Endothelial cell of umbilical vein (primary cell): ENCODE data around the gene CELSR3. TPM values are rescaled to one million over a fixed set of nuclear protein-coding genes. Genes with fewer than 3 reads are reported as not detected.

Experiments used
- BruUV-seq: library from RNA; stranded (reverse); fragments of 400-500 nt; replicated peaks from 2 replicates; lab custom pipeline; 2021; lab: Mats Ljungman, UMichigan
- CTCF ChIA-PET: fragments of 300-600, 350-600 bp; sonication (Branson Sonifier 250); formaldehyde crosslinking; loops from one replicate; lab custom pipeline; 2021; ENCODE audit warnings: antibody characterized with exemption, inconsistent platforms; lab: Charles Lee
- POLR2A ChIA-PET: fragments of 300-600, 350-600 bp; sonication (Branson Sonifier 250); formaldehyde crosslinking; loops from one replicate; lab custom pipeline; 2021; ENCODE audit warnings: antibody characterized with exemption, inconsistent platforms; lab: Charles Lee
- DNase-seq: peaks from one replicate; pipeline ENCODE4 v3.0.0-alpha.2; 2011; ENCODE audit warnings: low read depth, low spot score
- FAIRE-seq: peaks from 2 replicates; lab custom pipeline; 2011; peaks lifted over from hg19 to GRCh38; lab: Jason Lieb, UNC
- H2AFZ ChIP-seq: 2 replicates; pipeline ENCODE4 v1.6.0; 2012; ENCODE audit warnings: low read depth, low read length, control low read depth, inconsistent platforms
- H3K27ac ChIP-seq: 2 replicates; pipeline ENCODE4 v1.5.1; 2011; ENCODE audit warnings: low read depth, mild to moderate bottlenecking, control low read depth, low read length, moderate library complexity; ENCODE audit not compliant: insufficient read depth
- H3K27me3 ChIP-seq, 2 experiments: 2 replicates each; pipeline versions ENCODE4 v1.6.0 to v1.6.1; 2011; ENCODE audit warnings: low read length in 2 of 2, mixed read lengths in 1 of 2; ENCODE audit not compliant: control insufficient read depth in 2 of 2, insufficient read depth in 2 of 2
- H3K36me3 ChIP-seq, 2 experiments: 2 replicates in 1 of 2; 3 replicates in 1 of 2; pipeline ENCODE4 v1.5.1; 2011; ENCODE audit warnings: low read length in 2 of 2, mild to moderate bottlenecking in 1 of 2, moderate library complexity in 1 of 2; ENCODE audit not compliant: control insufficient read depth in 2 of 2, insufficient read depth in 2 of 2; ENCODE audit errors: extremely low read depth in 1 of 2
- H3K4me1 ChIP-seq: 3 replicates; pipeline ENCODE4 v1.5.1; 2011; ENCODE audit warnings: mild to moderate bottlenecking, low read length; ENCODE audit not compliant: control insufficient read depth, insufficient read depth; ENCODE audit errors: extremely low read depth
- H3K4me2 ChIP-seq: 2 replicates; pipeline ENCODE4 v1.6.1; 2011; ENCODE audit warnings: low read length, control low read depth, mixed read lengths; ENCODE audit not compliant: insufficient read depth
- H3K4me3 ChIP-seq, 3 experiments: fragments of 200-600 bp in 1 of 3; sonication (generic), shearing (Covaris generic) in 1 of 3; replicated peaks in 1 of 3; 2 replicates each; pipeline ENCODE4 v1.5.1; 2011 to 2016; ENCODE audit warnings: control low read depth in 3 of 3, low read length in 3 of 3, mild to moderate bottlenecking in 2 of 3, inconsistent platforms in 1 of 3, low read depth in 1 of 3, moderate library complexity in 1 of 3; ENCODE audit not compliant: insufficient read depth in 1 of 3
- H3K79me2 ChIP-seq: 2 replicates; pipeline ENCODE4 v1.6.0; 2012; ENCODE audit warnings: low read length, inconsistent platforms; ENCODE audit not compliant: control insufficient read depth, insufficient read depth
- H3K9ac ChIP-seq: replicated peaks from 2 replicates; pipeline ENCODE3; 2011; ENCODE audit warnings: low read length, control low read depth; ENCODE audit not compliant: insufficient read depth; ENCODE audit errors: extremely low read depth
- H3K9me1 ChIP-seq: replicated peaks from 3 replicates; pipeline ENCODE4 v1.6.0; 2011; ENCODE audit warnings: mild to moderate bottlenecking, low read length; ENCODE audit not compliant: control insufficient read depth, insufficient read depth; ENCODE audit errors: extremely low read depth
- H3K9me3 ChIP-seq: replicated peaks from 2 replicates; pipeline ENCODE4 v1.5.1; 2012; ENCODE audit warnings: low read length, inconsistent platforms; ENCODE audit not compliant: control insufficient read depth, insufficient read depth
- H4K20me1 ChIP-seq: replicated peaks from 2 replicates; pipeline ENCODE3; 2011; ENCODE audit warnings: mild to moderate bottlenecking, low read length; ENCODE audit not compliant: control insufficient read depth, insufficient read depth; ENCODE audit errors: extremely low read depth
- CTCF ChIP-seq, 2 donors: IDR thresholded peaks; 1 replicate in 1 of 2; 2 replicates in 1 of 2; pipeline ENCODE4 v1.5.1; 2011; ENCODE audit warnings: low read length in 2 of 2, mild to moderate bottlenecking in 2 of 2, moderate library complexity in 2 of 2, control low read depth in 1 of 2, inconsistent platforms in 1 of 2, low read depth in 1 of 2; ENCODE audit not compliant: insufficient read depth in 1 of 2; ENCODE audit errors: extremely low read depth in 1 of 2
- EZH2 ChIP-seq: IDR thresholded peaks from 2 replicates; pipeline ENCODE4 v1.6.1; 2012; ENCODE audit warnings: borderline replicate concordance, low read depth, mild to moderate bottlenecking, moderate library complexity, low read length, inconsistent platforms; ENCODE audit not compliant: severe bottlenecking
- FOS ChIP-seq: IDR thresholded peaks from 2 replicates; pipeline ENCODE4 v1.6.1; 2011; ENCODE audit warnings: mild to moderate bottlenecking, low read length, moderate library complexity, borderline replicate concordance; ENCODE audit not compliant: insufficient read depth
- GATA2 ChIP-seq: IDR thresholded peaks from 2 replicates; pipeline ENCODE4 v1.7.0; 2011; ENCODE audit warnings: low read depth, mild to moderate bottlenecking, moderate library complexity, mixed read lengths, low read length; ENCODE audit not compliant: insufficient read length, insufficient read depth
- JUN ChIP-seq: IDR thresholded peaks from 2 replicates; pipeline ENCODE4 v1.6.1; 2011; ENCODE audit warnings: borderline replicate concordance, low read depth; ENCODE audit not compliant: insufficient read length, insufficient read depth
- MAX ChIP-seq: IDR thresholded peaks from 2 replicates; pipeline ENCODE4 v1.6.1; 2011; ENCODE audit not compliant: insufficient read depth, insufficient read length
- MYC ChIP-seq: IDR thresholded peaks from one replicate; pipeline ENCODE4 v1.6.1; 2011; ENCODE audit warnings: mild to moderate bottlenecking, low read depth, low read length
- POLR2A ChIP-seq: IDR thresholded peaks from 2 replicates; pipeline ENCODE4 v1.6.1; 2012; ENCODE audit warnings: low read depth, mild to moderate bottlenecking, control low read depth, low read length
- POLR2AphosphoS5 ChIP-seq: IDR thresholded peaks from 2 replicates; pipeline ENCODE4 v1.6.1; 2012; ENCODE audit warnings: low read depth, mild to moderate bottlenecking, control low read depth, low read length, moderate library complexity; ENCODE audit not compliant: insufficient read depth
- dilution Hi-C: fragments of 300-500 bp; cut with MboI; formaldehyde crosslinking; loops from one replicate; pipeline ENCODE4 v1.15.0; 2019; ENCODE audit warnings: low sequenced_read_pairs; ENCODE audit not compliant: extremely low pct_ligation_motif_present
- intact Hi-C: fragments of 100-400 bp; cut with micrococcal nuclease; formaldehyde crosslinking; loops from one replicate; pipeline ENCODE4 v1.10.0; 2022
- polyA plus RNA-seq, 4 experiments: library from polyadenylated mRNA; depleted of rRNA in 3 of 4; stranded (reverse) in 3 of 4; unstranded in 1 of 4; fragments of >200 nt; gene quantifications; 2 replicates each; pipeline versions ENCODE4 v1.2.1 to v1.2.3, GENCODE V29; 2011 to 2012; ENCODE audit warnings: missing spikeins in 1 of 4
- total RNA-seq: library from RNA; stranded (reverse); gene quantifications from 2 replicates; pipeline ENCODE4 v1.2.3, GENCODE V29; 2021

CELSR3 gene
- total and polyA plus RNA-seq, 2 donors (not counting 3 experiments of a cell fraction or from before 2014, with no cell fraction given) = 0.25 to 0.71 TPM

GRCh38 chr3:48694610-48695392, 32.1 kb upstream of the CELSR3 start:
- ChIA-PET POLR2A (interaction anchor here (1.0 kb wide), 1 partner anchor 22 kb away, joined by 4 read pairs; the partner anchor contains the start of gene IP6K2), CTCF (interaction anchor here (0.7 to 1.7 kb wide), 3 partner anchors 9 to 59 kb away, joined by 3 to 5 read pairs (median 3); partner anchors contain the start of genes NCKIPSD and SLC26A6)

More at GRCh38 chr3:48694610-48695392, 32.1 kb upstream of the CELSR3 start:
- peak overlapping the region; percentile 31 for H3K4me2 ChIP-seq
- no peaks in the 10 kb centered on the region for H3K9me3 ChIP-seq
- peaks cover 21% of the 10 kb centered on the region for H3K4me1 ChIP-seq
- no peak for TF ChIP-seq CTCF (IDR thresholded peaks at IDR 0.05; ENCODE audit: extremely low read depth in 1 of 2, insufficient read depth in 1 of 2, low read depth in 1 of 2, low read length in 2 of 2)
- no peak for TF ChIP-seq POLR2AphosphoS5
- TF ChIP-seq POLR2A = no peak
- TF ChIP-seq EZH2 = no peak
- TF ChIP-seq JUN = no peak
- TF ChIP-seq MYC = no peak
- no peak for TF ChIP-seq FOS
- no peak for TF ChIP-seq MAX
- no peak for TF ChIP-seq GATA2
- dilution Hi-C loops (no loop called here), intact Hi-C loops (loop anchor here (2.0 kb wide), 1 partner anchor 22 kb away; the partner anchor contains the start of gene IP6K2)
- DNase-seq (peak; percentile 60), FAIRE-seq (peak; percentile 81)
- TSS peak; percentile 17 for BruUV-seq
- H3K4me3 ChIP-seq = peak overlapping the region in 1 of 3 experiments; percentile 17
- H3K36me3 ChIP-seq = peaks cover 30 to 45% of the 10 kb centered on the region in 2 experiments
- H3K9ac ChIP-seq = peak overlapping the region; percentile 57
- no peak overlapping the region for H2AFZ ChIP-seq
- peaks cover 14% of the 10 kb centered on the region for H4K20me1 ChIP-seq
- no peaks in the 10 kb centered on the region for H3K9me1 ChIP-seq
- peaks cover 55% of the 10 kb centered on the region for H3K79me2 ChIP-seq
- H3K27me3 ChIP-seq = no peaks in the 10 kb centered on the region
- peak overlapping the region; percentile 85 for H3K27ac ChIP-seq
